ENCODE results near the gene TPD52L2.

DNA sequence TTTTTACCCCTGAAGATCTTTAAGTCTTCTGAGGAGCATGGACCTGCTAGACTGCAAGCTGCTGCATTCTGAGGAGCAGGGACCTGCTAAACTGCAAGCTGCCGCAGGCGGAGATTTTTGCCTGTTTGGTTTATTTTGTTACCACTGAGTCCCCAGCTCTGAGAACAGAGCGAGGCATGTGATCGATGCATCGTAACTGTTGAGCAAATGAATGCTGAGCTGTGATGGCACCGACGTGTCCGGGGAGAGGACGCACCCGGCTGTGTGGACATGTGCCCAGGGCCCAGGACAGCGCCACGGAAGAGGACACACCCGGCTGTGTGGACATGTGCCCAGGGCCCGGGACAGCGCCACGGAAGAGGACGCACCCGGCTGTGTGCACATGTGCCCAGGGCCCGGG is 54.1 kb downstream of the TPD52L2 start:
- TF ChIP-seq, protein P1, sequence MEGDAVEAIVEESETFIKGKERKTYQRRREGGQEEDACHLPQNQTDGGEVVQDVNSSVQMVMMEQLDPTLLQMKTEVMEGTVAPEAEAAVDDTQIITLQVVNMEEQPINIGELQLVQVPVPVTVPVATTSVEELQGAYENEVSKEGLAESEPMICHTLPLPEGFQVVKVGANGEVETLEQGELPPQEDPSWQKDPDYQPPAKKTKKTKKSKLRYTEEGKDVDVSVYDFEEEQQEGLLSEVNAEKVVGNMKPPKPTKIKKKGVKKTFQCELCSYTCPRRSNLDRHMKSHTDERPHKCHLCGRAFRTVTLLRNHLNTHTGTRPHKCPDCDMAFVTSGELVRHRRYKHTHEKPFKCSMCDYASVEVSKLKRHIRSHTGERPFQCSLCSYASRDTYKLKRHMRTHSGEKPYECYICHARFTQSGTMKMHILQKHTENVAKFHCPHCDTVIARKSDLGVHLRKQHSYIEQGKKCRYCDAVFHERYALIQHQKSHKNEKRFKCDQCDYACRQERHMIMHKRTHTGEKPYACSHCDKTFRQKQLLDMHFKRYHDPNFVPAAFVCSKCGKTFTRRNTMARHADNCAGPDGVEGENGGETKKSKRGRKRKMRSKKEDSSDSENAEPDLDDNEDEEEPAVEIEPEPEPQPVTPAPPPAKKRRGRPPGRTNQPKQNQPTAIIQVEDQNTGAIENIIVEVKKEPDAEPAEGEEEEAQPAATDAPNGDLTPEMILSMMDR (IDR thresholded peaks at IDR 0.05; ENCODE audit: insufficient read depth, low read length), result no peak
- TF ChIP-seq POLR2AphosphoS5 (IDR thresholded peaks at IDR 0.05; ENCODE audit: low read depth) (no peak), REST (IDR thresholded peaks at IDR 0.05; ENCODE audit: insufficient replicate concordance, low read depth) (no peak), GABPA (IDR thresholded peaks at IDR 0.05; ENCODE audit: low read depth) (no peak)

Measured in HL-60 (cell line).